VCaP (cell line): ENCODE data around the gene SERPINA5.

ENCODE experiments used
- H3K27ac ChIP-seq: fragments of 450-650 bp; 2 replicates; pipeline ENCODE4 v1.5.1; 2017
- TF ChIP-seq, protein P1 (sequence below): fragments of 450-650 bp; conservative IDR thresholded peaks from 2 replicates; pipeline ENCODE4 v1.5.1; 2017; ENCODE audit warnings: mild to moderate bottlenecking, moderate library complexity

The SERPINA5 gene

DNA sequence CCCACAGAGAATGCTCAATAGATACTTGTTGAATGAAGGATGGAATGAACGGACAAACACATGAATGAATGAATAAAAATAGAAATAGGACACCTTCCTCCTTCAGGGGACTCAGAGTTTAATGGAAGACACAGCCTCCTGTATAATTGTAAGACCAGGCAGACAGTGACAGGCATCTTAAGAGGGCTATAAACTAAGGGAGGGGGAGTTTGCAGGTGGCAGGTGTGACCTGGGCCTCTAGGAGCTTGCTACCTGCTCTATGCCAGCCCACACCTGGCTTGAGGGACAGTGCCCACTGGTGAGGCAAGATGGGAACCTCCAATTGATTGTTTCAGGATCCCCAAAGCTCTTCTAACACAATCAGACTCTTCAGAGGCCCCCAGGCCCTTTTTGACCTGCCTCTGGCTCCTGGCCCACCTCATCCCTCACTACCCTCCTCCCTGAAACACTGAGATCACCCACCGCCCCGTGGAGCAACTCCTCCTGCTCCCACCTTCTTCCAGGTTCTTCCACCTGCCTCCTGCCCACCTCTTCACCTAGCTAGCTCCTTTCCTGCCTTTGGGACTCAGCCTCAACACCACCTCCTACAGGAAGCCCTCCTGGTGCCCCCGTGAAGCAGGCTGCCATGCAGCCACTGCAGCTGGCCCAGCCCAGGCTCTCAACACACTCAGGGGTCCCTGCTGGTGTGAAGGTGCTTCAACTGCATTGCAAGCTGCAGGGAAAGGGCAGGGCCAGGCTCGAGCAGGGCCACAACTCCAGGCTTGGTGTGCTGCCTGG lies 40.3 kb downstream of the SERPINA5 start:
- H3K27ac ChIP-seq, result no peak overlapping the region
- TF ChIP-seq, protein P1, sequence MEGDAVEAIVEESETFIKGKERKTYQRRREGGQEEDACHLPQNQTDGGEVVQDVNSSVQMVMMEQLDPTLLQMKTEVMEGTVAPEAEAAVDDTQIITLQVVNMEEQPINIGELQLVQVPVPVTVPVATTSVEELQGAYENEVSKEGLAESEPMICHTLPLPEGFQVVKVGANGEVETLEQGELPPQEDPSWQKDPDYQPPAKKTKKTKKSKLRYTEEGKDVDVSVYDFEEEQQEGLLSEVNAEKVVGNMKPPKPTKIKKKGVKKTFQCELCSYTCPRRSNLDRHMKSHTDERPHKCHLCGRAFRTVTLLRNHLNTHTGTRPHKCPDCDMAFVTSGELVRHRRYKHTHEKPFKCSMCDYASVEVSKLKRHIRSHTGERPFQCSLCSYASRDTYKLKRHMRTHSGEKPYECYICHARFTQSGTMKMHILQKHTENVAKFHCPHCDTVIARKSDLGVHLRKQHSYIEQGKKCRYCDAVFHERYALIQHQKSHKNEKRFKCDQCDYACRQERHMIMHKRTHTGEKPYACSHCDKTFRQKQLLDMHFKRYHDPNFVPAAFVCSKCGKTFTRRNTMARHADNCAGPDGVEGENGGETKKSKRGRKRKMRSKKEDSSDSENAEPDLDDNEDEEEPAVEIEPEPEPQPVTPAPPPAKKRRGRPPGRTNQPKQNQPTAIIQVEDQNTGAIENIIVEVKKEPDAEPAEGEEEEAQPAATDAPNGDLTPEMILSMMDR, result no peak

DNA sequence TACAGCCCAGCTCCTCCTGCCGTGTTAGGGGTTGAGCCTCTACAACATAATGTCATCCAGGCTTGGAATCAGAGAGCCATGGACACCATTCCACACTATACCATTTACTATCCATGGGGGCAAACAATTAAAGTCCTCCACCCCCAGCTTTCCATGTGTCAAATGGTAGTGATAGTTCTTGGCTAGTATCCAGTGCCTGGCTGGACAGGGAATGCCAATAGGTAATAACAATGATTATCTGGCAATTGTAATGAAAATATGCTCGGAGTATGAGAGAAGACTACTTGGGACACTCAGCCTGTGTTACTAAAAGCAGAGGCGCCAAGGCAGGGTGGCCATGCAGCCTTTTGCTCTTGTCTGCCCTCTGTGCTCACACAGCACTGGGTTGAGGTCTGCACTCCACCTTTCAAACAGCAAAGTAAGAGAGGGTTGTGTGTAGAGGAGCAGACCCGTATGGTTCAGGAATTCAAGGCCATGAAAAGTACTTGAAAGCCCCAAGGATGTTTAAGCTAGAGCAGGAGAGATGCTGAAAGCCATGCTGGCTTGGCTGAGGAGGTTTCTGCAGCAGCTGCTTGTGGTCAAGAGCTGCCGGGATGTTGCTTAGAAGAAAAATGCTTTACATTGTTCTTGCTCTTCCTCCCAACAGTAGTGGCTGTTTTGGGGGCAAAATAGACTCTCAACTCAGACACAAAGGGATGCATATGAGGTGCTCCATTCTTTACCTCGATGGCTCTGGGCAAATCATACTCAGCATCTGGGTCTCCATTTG lies 41.6 kb downstream of the SERPINA5 start:
- TF ChIP-seq, protein P1, result no peak
- no peak overlapping the region for H3K27ac ChIP-seq

DNA sequence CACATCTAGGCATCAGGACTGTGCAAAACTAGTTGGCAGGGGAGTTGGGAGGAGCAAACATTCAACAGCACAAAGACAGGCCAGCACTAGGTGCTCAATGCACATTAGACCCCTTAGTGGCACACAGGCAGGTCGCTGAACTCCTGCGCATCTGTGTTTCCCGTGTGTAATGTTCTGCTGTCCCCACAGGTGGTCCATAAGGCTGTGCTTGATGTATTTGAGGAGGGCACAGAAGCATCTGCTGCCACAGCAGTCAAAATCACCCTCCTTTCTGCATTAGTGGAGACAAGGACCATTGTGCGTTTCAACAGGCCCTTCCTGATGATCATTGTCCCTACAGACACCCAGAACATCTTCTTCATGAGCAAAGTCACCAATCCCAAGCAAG lies 42.2 kb downstream of the SERPINA5 start:
- no peak overlapping the region for H3K27ac ChIP-seq
- TF ChIP-seq, protein P1, result no peak

DNA sequence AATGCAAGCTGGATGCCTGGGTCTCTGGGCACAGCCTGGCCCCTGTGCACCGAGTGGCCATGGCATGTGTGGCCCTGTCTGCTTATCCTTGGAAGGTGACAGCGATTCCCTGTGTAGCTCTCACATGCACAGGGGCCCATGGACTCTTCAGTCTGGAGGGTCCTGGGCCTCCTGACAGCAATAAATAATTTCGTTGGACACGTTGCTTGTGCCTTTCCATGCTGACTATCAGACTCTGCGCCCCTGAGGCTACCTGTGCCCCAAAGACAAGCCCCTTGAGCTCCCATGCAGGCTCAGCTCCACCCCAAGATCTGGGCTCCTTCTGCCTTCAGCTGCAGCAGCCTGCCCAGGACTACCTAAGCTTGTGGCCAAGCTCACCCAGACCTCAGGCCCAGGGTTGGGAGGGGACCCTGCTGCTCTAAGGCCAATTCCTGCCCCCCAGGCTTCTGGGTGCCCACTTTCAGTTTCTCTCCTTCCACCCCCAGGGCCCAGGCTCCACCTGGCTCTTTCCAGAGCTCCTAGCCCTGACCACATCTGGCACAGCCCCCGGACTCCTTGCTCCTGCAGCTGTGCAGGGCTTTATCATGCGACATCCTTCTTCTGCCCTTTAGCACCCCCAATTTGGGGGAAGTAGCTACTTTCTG lies 42.8 kb downstream of the SERPINA5 start:
- TF ChIP-seq, protein P1, result no peak
- no peak overlapping the region for H3K27ac ChIP-seq

DNA sequence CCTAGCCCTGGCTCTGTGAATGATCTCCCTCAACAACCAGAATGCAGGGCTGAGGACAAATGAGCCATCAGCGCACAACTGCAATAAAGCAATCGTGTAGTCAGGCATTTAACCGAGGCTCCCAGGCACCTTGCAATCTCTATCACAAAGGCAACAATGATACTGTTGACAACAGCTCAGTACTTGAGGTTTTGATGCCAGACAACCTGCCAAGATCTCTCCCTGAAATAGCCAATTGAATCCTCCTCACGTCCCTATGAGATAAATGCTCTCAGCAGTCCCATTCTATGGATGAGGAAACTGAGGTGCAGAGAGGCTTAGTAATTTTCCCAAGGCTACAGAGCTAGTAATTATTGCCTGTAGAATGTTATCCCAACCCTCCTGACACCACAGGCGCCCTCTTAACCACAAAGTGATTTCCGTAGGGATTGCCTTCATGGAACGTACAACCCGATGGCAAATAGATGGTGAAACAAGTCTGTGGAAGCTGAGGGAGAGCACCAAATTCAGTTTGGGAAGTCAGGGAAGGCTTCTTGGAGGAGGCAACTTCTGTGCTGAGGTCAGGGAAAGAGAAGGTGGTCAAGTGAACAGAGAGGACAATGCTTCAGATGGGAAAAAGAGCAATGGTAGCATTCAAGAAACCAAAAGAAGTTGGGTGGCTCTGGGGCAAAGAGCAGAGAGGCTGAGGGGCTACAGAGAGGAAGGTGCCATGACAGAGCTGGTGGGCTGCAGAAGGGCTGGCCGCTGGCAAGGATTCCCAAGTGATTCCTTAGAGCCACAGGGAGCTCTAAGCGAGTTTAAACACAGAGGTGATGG lies 43.5 kb downstream of the SERPINA5 start:
- H3K27ac ChIP-seq, result no peak overlapping the region
- TF ChIP-seq, protein P1, result no peak

DNA sequence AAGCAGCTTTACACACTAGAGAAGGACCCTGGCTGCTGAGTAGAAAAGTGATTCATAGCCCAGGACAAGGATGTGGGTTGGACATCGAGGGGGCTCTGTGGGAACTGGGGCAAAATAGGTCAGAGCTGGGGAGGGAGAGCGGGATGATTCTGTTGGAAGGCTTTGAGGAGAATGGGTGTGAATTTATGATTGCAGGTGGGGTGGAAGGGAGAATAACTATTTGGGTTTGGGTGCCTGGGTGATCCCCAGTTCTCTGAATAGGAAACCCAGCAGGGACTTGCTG lies 44.1 kb downstream of the SERPINA5 start:
- H3K27ac ChIP-seq, result no peak overlapping the region
- TF ChIP-seq, protein P1, result no peak

DNA sequence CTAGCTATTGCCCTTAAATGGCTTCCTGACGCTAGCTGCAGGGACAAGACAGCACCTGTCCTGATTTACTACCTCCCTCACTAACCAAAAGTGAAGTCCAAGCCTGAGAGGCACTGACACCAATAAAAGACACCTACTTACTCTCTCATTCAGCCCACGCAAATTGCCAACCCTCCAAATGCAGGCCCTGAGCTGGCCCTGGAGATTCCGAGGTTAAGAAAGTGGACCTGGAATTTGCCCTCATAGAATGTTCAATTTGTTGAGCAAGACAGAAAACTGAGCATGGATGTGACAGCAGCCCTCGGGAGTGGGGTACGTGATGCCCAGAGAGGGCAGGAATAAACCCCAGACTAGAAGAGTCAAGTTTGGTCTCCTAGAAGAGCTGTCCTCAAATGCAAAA lies 47.4 kb downstream of the SERPINA5 start:
- TF ChIP-seq, protein P1, result no peak
- H3K27ac ChIP-seq, result no peak overlapping the region
